RCC 7860 (cell line): ENCODE results near the gene DCUN1D2.
"Not testable (repeated sequence)": the region's sequence is repeated elsewhere in the genome, so short reads cannot be mapped to it uniquely, and the experiment has no call there.

Source experiments
- DNase-seq: peaks from one replicate; pipeline ENCODE4 v3.0.0-alpha.2; 2015; ENCODE audit warnings: low spot score
- FAIRE-seq: peaks from 2 replicates; lab custom pipeline; 2012; peaks lifted over from hg19 to GRCh38; lab: Jason Lieb, UNC

DCUN1D2 gene

GRCh38 chr13:113491982-113492381, 1.5 kb upstream of the DCUN1D2 start:
- FAIRE-seq: no peak
- DNase-seq: no peak

GRCh38 chr13:113491418-113491883, 940 bp upstream of the DCUN1D2 start:
- DNase-seq: no peak

GRCh38 chr13:113489549-113490495, 689 bp downstream of the DCUN1D2 start:
- DNase-seq (peak; percentile 62), FAIRE-seq (no peak)

More at GRCh38 chr13:113491418-113491883, 940 bp upstream of the DCUN1D2 start:
- no peak for FAIRE-seq

GRCh38 chr13:113489171-113489548, 1.4 kb downstream of the DCUN1D2 start:
- DNase-seq (no peak), FAIRE-seq (no peak)

GRCh38 chr13:113488283-113488682, 2.2 kb downstream of the DCUN1D2 start:
- FAIRE-seq: no peak
- no peak for DNase-seq

GRCh38 chr13:113486698-113487097, 3.8 kb downstream of the DCUN1D2 start:
- no peak for FAIRE-seq
- no peak for DNase-seq

- DNase-seq (no peak), FAIRE-seq (no peak)
Observed at GRCh38 chr13:113485545-113485944, 5.0 kb downstream of the DCUN1D2 start.

- FAIRE-seq: no peak
- no peak for DNase-seq
Observed at GRCh38 chr13:113483504-113484293, 6.8 kb downstream of the DCUN1D2 start.

- DNase-seq (no peak), FAIRE-seq (no peak)
Observed at GRCh38 chr13:113483081-113483480, 7.4 kb downstream of the DCUN1D2 start.

- no peak for FAIRE-seq
- DNase-seq: no peak
Observed at GRCh38 chr13:113479179-113479578, 11.3 kb downstream of the DCUN1D2 start.

GRCh38 chr13:113477724-113478123, 12.8 kb downstream of the DCUN1D2 start:
- no peak for FAIRE-seq

GRCh38 chr13:113476811-113477210, 13.7 kb downstream of the DCUN1D2 start:
- no peak for FAIRE-seq

More at GRCh38 chr13:113477724-113478123, 12.8 kb downstream of the DCUN1D2 start:
- DNase-seq: no peak

GRCh38 chr13:113475911-113476310, 14.6 kb downstream of the DCUN1D2 start:
- no peak for FAIRE-seq
- DNase-seq: no peak

More at GRCh38 chr13:113476811-113477210, 13.7 kb downstream of the DCUN1D2 start:
- no peak for DNase-seq

GRCh38 chr13:113475280-113475679, 15.2 kb downstream of the DCUN1D2 start:
- DNase-seq (no peak), FAIRE-seq (no peak)

- FAIRE-seq (no peak), DNase-seq (no peak)
Observed at GRCh38 chr13:113474179-113474578, 16.3 kb downstream of the DCUN1D2 start.

GRCh38 chr13:113472355-113473025, 18.0 kb downstream of the DCUN1D2 start:
- DNase-seq (no peak), FAIRE-seq (no peak)

- no peak for FAIRE-seq
- DNase-seq: no peak
Observed at GRCh38 chr13:113471844-113472243, 18.7 kb downstream of the DCUN1D2 start.

- not testable (repeated sequence) for DNase-seq, FAIRE-seq
Observed at GRCh38 chr13:113470635-113471163, 19.8 kb downstream of the DCUN1D2 start.

- DNase-seq (no peak), FAIRE-seq (no peak)
Observed at GRCh38 chr13:113470073-113470472, 20.4 kb downstream of the DCUN1D2 start.

- DNase-seq (no peak), FAIRE-seq (no peak)
Observed at GRCh38 chr13:113469582-113469981, 20.9 kb downstream of the DCUN1D2 start.
